GM03348 (cell line): ENCODE data around the gene ROBO1.

Source experiments
- DNase-seq: peaks from one replicate; pipeline ENCODE4 v3.0.0; 2012; ENCODE audit warnings: low spot score

The ROBO1 gene

GRCh38 chr3:79461129-79461792 is 306.5 kb downstream of the ROBO1 start:
- DNase-seq, result peak; percentile 2

GRCh38 chr3:79453600-79453999 is 314.2 kb downstream of the ROBO1 start:
- DNase-seq, result no peak

- no peak for DNase-seq
These were observed 331.4 kb downstream of the ROBO1 start for GRCh38 chr3:79436387-79436786.

GRCh38 chr3:79427081-79427480 is 340.7 kb downstream of the ROBO1 start:
- no peak for DNase-seq

- no peak for DNase-seq
These were observed 343.0 kb downstream of the ROBO1 start for GRCh38 chr3:79424811-79425210.

GRCh38 chr3:79423417-79423816 is 344.4 kb downstream of the ROBO1 start:
- no peak for DNase-seq

GRCh38 chr3:79421273-79421672 is 346.5 kb downstream of the ROBO1 start:
- no peak for DNase-seq

GRCh38 chr3:79418855-79419621 is 348.8 kb downstream of the ROBO1 start:
- no peak for DNase-seq

GRCh38 chr3:79415356-79415755 is 352.4 kb downstream of the ROBO1 start:
- no peak for DNase-seq

GRCh38 chr3:79414806-79415205 is 353.0 kb downstream of the ROBO1 start:
- DNase-seq, result peak; percentile 7

GRCh38 chr3:79414035-79414434 is 353.8 kb downstream of the ROBO1 start:
- no peak for DNase-seq

- no peak for DNase-seq
These were observed 355.3 kb downstream of the ROBO1 start for GRCh38 chr3:79412537-79412936.

GRCh38 chr3:79410617-79411016 is 357.2 kb downstream of the ROBO1 start:
- no peak for DNase-seq

GRCh38 chr3:79410136-79410535 is 357.7 kb downstream of the ROBO1 start:
- no peak for DNase-seq

- no peak for DNase-seq
These were observed 361.6 kb downstream of the ROBO1 start for GRCh38 chr3:79406175-79406574.

GRCh38 chr3:79405183-79405582 is 362.6 kb downstream of the ROBO1 start:
- no peak for DNase-seq

GRCh38 chr3:79396595-79396994 is 371.2 kb downstream of the ROBO1 start:
- DNase-seq, result no peak

GRCh38 chr3:79392479-79392878 is 375.3 kb downstream of the ROBO1 start:
- DNase-seq, result no peak

- DNase-seq, result no peak
These were observed 377.4 kb downstream of the ROBO1 start for GRCh38 chr3:79390352-79390751.

GRCh38 chr3:79385211-79385610 is 382.6 kb downstream of the ROBO1 start:
- no peak for DNase-seq

GRCh38 chr3:79383402-79384012 is 384.3 kb downstream of the ROBO1 start:
- DNase-seq, result peak; percentile 3

- no peak for DNase-seq
These were observed 387.2 kb downstream of the ROBO1 start for GRCh38 chr3:79380581-79380980.

GRCh38 chr3:79378064-79378463 is 389.7 kb downstream of the ROBO1 start:
- no peak for DNase-seq
